DND-41 (cell line): ENCODE results near the gene ANXA1.

Experiments
- CTCF ChIP-seq: IDR thresholded peaks from 2 replicates; pipeline ENCODE4 v1.5.1; 2012; ENCODE audit warnings: borderline replicate concordance, low read length, moderate library complexity, mild to moderate bottlenecking; ENCODE audit not compliant: poor library complexity, severe bottlenecking; ENCODE audit errors: extremely low read depth
- EZH2 ChIP-seq: IDR thresholded peaks from 3 replicates; pipeline ENCODE4 v1.6.1; 2012; ENCODE audit warnings: borderline replicate concordance, low read depth, mild to moderate bottlenecking, moderate library complexity, low read length, inconsistent platforms; ENCODE audit not compliant: severe bottlenecking

GRCh38 chr9:73199886-73200285, 48.2 kb downstream of the ANXA1 start:
- no peak for TF ChIP-seq CTCF
- no peak for TF ChIP-seq EZH2
